HT1080 (cell line): ENCODE data around the gene RNF10. TPM values are rescaled to one million over a fixed set of nuclear protein-coding genes. Genes with fewer than 3 reads are reported as not detected.
"Not testable (repeated sequence)": the region's sequence is repeated elsewhere in the genome, so short reads cannot be mapped to it uniquely, and the experiment has no call there.

Source experiments
- DNase-seq: peaks from one replicate; pipeline ENCODE4 v3.0.0-alpha.2; 2015; ENCODE audit warnings: low read depth
- small RNA-seq: library from RNA; depleted of rRNA; stranded (forward); fragments of <200 nt; gene quantifications from one replicate; pipeline ENCODE3, GENCODE V24; 2014
- total RNA-seq: library from RNA; depleted of rRNA; stranded (reverse); fragments of >200 nt; shearing (Covaris generic); gene quantifications from 2 replicates; pipeline ENCODE4 v1.2.3, GENCODE V29; 2014; rRNA removed

RNF10 gene
- total RNA-seq, 1 experiment from 2014 or later = 43.3 TPM

- not testable (repeated sequence) for DNase-seq
These were observed 77.4 kb downstream of the RNF10 start for GRCh38 chr12:120611534-120611933.

DNA sequence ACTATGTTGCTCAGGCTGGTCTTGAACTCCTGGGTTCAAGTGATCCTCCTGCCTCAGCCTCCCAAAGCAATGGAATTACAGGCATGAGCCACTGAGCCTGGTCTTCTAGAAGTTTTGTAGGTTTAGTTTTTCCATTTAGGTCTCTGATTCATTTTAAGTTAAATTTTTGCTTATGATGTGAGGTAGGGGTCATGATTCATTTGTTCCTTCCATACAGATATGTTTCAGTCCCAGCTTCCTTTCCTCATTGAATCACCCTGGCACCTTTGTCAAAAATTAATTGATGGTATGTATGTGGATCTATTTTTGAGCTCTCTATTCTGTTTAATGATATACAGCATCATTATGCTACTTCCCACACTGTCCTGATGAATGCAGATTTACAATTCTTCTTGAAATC is 80.7 kb downstream of the RNF10 start:
- DNase-seq = no peak

DNA sequence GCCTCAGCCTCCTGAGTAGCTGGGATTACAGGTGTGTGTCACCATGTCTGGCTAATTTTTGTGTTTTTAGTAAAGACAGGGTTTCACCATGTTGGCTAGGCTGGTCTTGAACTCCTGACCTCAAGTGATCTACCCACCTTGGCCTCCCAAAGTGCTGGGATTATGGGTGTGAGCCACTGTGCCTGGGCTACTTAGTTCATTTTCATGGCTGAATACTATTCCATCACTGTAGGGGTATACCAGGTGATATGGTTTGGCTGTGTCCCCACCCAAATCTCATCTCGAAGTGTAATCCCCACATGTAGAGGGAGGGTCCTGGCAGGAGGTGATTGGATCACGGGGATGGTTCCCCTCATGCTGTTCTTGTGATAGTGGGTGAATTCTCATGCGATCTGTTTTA is 83.0 kb downstream of the RNF10 start:
- not testable (repeated sequence) for DNase-seq

GRCh38 chr12:120617767-120618166 is 83.6 kb downstream of the RNF10 start:
- not testable (repeated sequence) for DNase-seq

GRCh38 chr12:120618954-120619615 is 84.9 kb downstream of the RNF10 start:
- DNase-seq = no peak

- DNase-seq = no peak
These were observed 86.5 kb downstream of the RNF10 start for GRCh38 chr12:120620624-120621023.

GRCh38 chr12:120625557-120626419 is 91.6 kb downstream of the RNF10 start:
- DNase-seq = no peak

Small RNA genes lying within 50 kb of the gene (small RNA-seq; reads per million reads assigned to genes)
- gene RF00019 = not detected

Other genes starting within 250 kb of the RNF10 start
- gene RNU4-2, start 242.5 kb upstream of the RNF10 start, total RNA-seq = not detected in 2 replicates
- gene RNU4-1, start 241.1 kb upstream of the RNF10 start, total RNA-seq = not detected in 2 replicates
- gene SIRT4, start 232.0 kb upstream of the RNF10 start, total RNA-seq = 0.40 and 1.6 TPM in 2 replicates
- gene PLA2G1B, start 206.6 kb upstream of the RNF10 start, total RNA-seq = not detected in 2 replicates
- gene MSI1, start 165.2 kb upstream of the RNF10 start, total RNA-seq = 0.40 and 0.92 TPM in 2 replicates
- gene COX6A1, start 96.2 kb upstream of the RNF10 start, total RNA-seq = 740 and 780 TPM in 2 replicates
- gene TRIAP1, start 88.0 kb upstream of the RNF10 start, total RNA-seq = 44.0 and 48.3 TPM in 2 replicates
- gene GATC, start 87.9 kb upstream of the RNF10 start, total RNA-seq = 20.9 and 23.5 TPM in 2 replicates
- 251 and 280 TPM in 2 replicates for gene SRSF9, start 64.6 kb upstream of the RNF10 start, total RNA-seq
- 510 and 696 TPM in 2 replicates for gene DYNLL1, start 38.2 kb upstream of the RNF10 start, total RNA-seq
- gene COQ5, start 5.2 kb upstream of the RNF10 start, total RNA-seq = 50.4 and 52.0 TPM in 2 replicates
- gene POP5, start 47.0 kb downstream of the RNF10 start, total RNA-seq = 58.9 and 60.4 TPM in 2 replicates
- gene CABP1, start 106.3 kb downstream of the RNF10 start, total RNA-seq = not detected in 2 replicates
- gene MLEC, start 152.8 kb downstream of the RNF10 start, total RNA-seq = 98.3 and 99.4 TPM in 2 replicates
- gene UNC119B, start 176.1 kb downstream of the RNF10 start, total RNA-seq = 11.1 and 11.2 TPM in 2 replicates
- 5.1 and 5.6 TPM in 2 replicates for gene ACADS, start 191.5 kb downstream of the RNF10 start, total RNA-seq